Testis (tissue), 3 donors: Measurements from ENCODE around the gene RNASEH2A. TPM values are rescaled to one million over a fixed set of nuclear protein-coding genes. Genes with fewer than 3 reads are reported as not detected.
A peak's percentile ranks its signal among the peaks of the same experiment; 100 is the strongest.

Source experiments
- DNase-seq: peaks from one replicate; pipeline ENCODE4 v3.0.0-alpha.2; 2019
- H3K27ac ChIP-seq, 2 donors: fragments of 200-600 bp; sonication (generic); one replicate each; pipeline ENCODE4 v1.5.1; 2019
- H3K27me3 ChIP-seq: fragments of 200-600 bp; sonication (generic); one replicate; pipeline ENCODE4 v1.5.1; 2019
- H3K36me3 ChIP-seq: fragments of 200-600 bp; sonication (generic); one replicate; pipeline ENCODE4 v1.5.1; 2017; ENCODE audit warnings: low read depth; ENCODE audit errors: missing control alignments
- H3K4me1 ChIP-seq: fragments of 200-600 bp; sonication (generic); one replicate; pipeline ENCODE4 v1.5.1; 2019
- H3K4me3 ChIP-seq, 2 donors: fragments of 200-600 bp; sonication (generic); one replicate each; pipeline ENCODE4 v1.5.1; 2017 to 2019
- H3K9me3 ChIP-seq: fragments of 200-600 bp; sonication (generic); one replicate; pipeline ENCODE4 v1.5.1; 2017
- CTCF ChIP-seq, 3 experiments: fragments of 450-650 bp in 2 of 3; fragments of 200-600 bp in 1 of 3; sonication (generic) in 1 of 3; IDR thresholded peaks; one replicate each; pipeline ENCODE4 v1.5.1; 2016 to 2019; ENCODE audit warnings: antibody characterized with exemption in 3 of 3, mild to moderate bottlenecking in 2 of 3, moderate library complexity in 1 of 3
- POLR2A ChIP-seq: fragments of 450-650 bp; IDR thresholded peaks from one replicate; pipeline ENCODE4 v1.6.1; 2017; ENCODE audit warnings: antibody characterized with exemption, mild to moderate bottlenecking, moderate library complexity
- WGBS, 2 donors: methylation state at CpG; one replicate each; pipeline ENCODE4 v1.1.5; 2018; 5-methylcytosine and 5-hydroxymethylcytosine counted together
- intact Hi-C: fragments of 100-400 bp; cut with DNase I; formaldehyde crosslinking; loops from one replicate; pipeline ENCODE4 v1.15.1; 2023; ENCODE audit warnings: low total_unique reads
- polyA plus RNA-seq: library from polyadenylated mRNA; stranded (reverse); fragments of 350-450 nt; fragmentation: Illumina TruSeq; extraction: RNeasy Lipid Tissue Mini Kit (QIAGEN cat#74804); gene quantifications from one replicate; pipeline ENCODE4 v1.2.3, GENCODE V29; 2014; ENCODE audit warnings: low read depth, low replicate concordance; ENCODE audit not compliant: insufficient read depth
- total RNA-seq, 2 donors: library from RNA; depleted of rRNA; stranded (reverse); fragments of >200 nt; gene quantifications; one replicate each; pipeline ENCODE4 v1.2.3, GENCODE V29; 2016

RNASEH2A gene
- total and polyA plus RNA-seq, 3 donors from 2014 or later, result 14.1 to 18.6 (median 15.7) TPM

- H3K4me3 ChIP-seq, result no peak overlapping the region
- peak; percentile 61 for DNase-seq
These were observed 28.8 kb downstream of the RNASEH2A start for GRCh38 chr19:12834976-12835757.

GRCh38 chr19:12836529-12836863, 30.1 kb downstream of the RNASEH2A start:
- Histone ChIP-seq H3K4me1 (peaks cover 5% of the 10 kb centered on the region), H3K27ac (no peak overlapping the region), H3K36me3 (no peaks in the 10 kb centered on the region), H3K4me3 (no peak overlapping the region), H3K27me3 (peaks cover 6% of the 10 kb centered on the region), H3K9me3 (no peaks in the 10 kb centered on the region)
- intact Hi-C loops, result no loop called here
- 3 to 8% methylated on average over 6 of the region's 6 CpGs for WGBS, 2 donors
- TF ChIP-seq CTCF (IDR thresholded peaks at IDR 0.05), result no peak
- no peak for TF ChIP-seq POLR2A
- DNase-seq, result no peak

More at GRCh38 chr19:12834976-12835757, 28.8 kb downstream of the RNASEH2A start:
- no peaks in the 10 kb centered on the region for H3K36me3 ChIP-seq
- TF ChIP-seq CTCF (IDR thresholded peaks at IDR 0.05) (no peak), POLR2A (no peak)
- H3K27ac ChIP-seq, result no peak overlapping the region
- peaks cover 6% of the 10 kb centered on the region for H3K27me3 ChIP-seq
- 2 to 5% methylated on average over 38 to 39 of the region's 39 CpGs for WGBS, 2 donors
- H3K9me3 ChIP-seq, result no peaks in the 10 kb centered on the region
- peaks cover 5% of the 10 kb centered on the region for H3K4me1 ChIP-seq
- intact Hi-C loops, result no loop called here

- WGBS, 2 donors, result 40 to 60% methylated on average over 4 of the region's 4 CpGs
- Histone ChIP-seq H3K27me3 (peaks cover 6% of the 10 kb centered on the region), H3K36me3 (no peaks in the 10 kb centered on the region), H3K9me3 (no peaks in the 10 kb centered on the region), H3K4me3 (no peak overlapping the region), H3K4me1 (peaks cover 5% of the 10 kb centered on the region), H3K27ac (no peak overlapping the region)
- intact Hi-C loops, result no loop called here
- DNase-seq, result no peak
- no peak for TF ChIP-seq CTCF (IDR thresholded peaks at IDR 0.05)
- TF ChIP-seq POLR2A, result no peak
These were observed 30.8 kb downstream of the RNASEH2A start for GRCh38 chr19:12837225-12837624.

- H3K36me3 ChIP-seq, result no peaks in the 10 kb centered on the region
- TF ChIP-seq CTCF (IDR thresholded peaks at IDR 0.05), result peak in 2 of 3 experiments; percentile 22 to 36
- no peak for TF ChIP-seq POLR2A
- no peak within 1 kb of the TSS for H3K27ac ChIP-seq
- H3K9me3 ChIP-seq, result no peaks in the 10 kb centered on the region
- H3K4me3 ChIP-seq, result peak within 1 kb of the TSS in 1 of 2 donors; percentile 26
- H3K27me3 ChIP-seq, result peaks cover 6% of the 10 kb centered on the region
- WGBS, 2 donors, result 1% methylated on average over 18 to 51 of the region's 69 CpGs
- H3K4me1 ChIP-seq, result peaks cover 5% of the 10 kb centered on the region
- DNase-seq, result peak; percentile 45
- intact Hi-C loops, result no loop called here
These were observed 31.9 kb downstream of the RNASEH2A start, which contains the start of gene MAST1 for GRCh38 chr19:12838182-12838885. Gene MAST1, plus strand, starts transcription at chr19:12838515. Its CDS starts 58 bp downstream, at chr19:12838573.
